ENCODE data around the gene CFB.

DNA sequence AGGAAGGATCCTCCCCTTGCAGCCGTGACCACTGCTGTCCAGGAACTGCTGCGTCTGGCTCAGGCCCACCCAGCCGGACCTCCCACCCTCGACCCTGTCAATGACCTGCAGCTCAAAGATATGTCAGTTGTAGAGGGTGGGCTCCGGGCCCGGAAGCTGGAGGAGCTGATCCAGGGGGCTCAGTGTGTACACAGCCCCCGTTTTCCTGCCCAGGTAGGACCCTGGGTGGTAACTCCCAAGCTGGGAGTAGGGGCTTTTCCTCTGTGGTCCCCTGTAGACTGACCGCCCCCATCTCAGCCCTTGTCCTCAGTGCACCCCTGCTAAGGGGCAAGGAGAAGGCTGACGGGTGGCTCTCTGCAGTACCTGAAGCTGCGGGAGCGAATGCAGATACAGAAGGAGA, 22.4 kb downstream of the CFB start:
- TF ChIP-seq, protein P1, sequence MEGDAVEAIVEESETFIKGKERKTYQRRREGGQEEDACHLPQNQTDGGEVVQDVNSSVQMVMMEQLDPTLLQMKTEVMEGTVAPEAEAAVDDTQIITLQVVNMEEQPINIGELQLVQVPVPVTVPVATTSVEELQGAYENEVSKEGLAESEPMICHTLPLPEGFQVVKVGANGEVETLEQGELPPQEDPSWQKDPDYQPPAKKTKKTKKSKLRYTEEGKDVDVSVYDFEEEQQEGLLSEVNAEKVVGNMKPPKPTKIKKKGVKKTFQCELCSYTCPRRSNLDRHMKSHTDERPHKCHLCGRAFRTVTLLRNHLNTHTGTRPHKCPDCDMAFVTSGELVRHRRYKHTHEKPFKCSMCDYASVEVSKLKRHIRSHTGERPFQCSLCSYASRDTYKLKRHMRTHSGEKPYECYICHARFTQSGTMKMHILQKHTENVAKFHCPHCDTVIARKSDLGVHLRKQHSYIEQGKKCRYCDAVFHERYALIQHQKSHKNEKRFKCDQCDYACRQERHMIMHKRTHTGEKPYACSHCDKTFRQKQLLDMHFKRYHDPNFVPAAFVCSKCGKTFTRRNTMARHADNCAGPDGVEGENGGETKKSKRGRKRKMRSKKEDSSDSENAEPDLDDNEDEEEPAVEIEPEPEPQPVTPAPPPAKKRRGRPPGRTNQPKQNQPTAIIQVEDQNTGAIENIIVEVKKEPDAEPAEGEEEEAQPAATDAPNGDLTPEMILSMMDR (IDR thresholded peaks at IDR 0.05; ENCODE audit: insufficient read depth, low read depth, low read length): no peak
- no peak for TF ChIP-seq EZH2 (IDR thresholded peaks at IDR 0.05; ENCODE audit: insufficient read depth, low read length)
